HCT116 (cell line): ENCODE measurements around the gene MTHFS. TPM values are rescaled to one million over a fixed set of nuclear protein-coding genes. Genes with fewer than 3 reads are reported as not detected.

Source experiments
- ATAC-seq: fragments of 200-7000 bp; cut with Tn5 transposase; 2 replicates; pipeline ENCODE4 v1.9.1; 2020; ENCODE audit warnings: mild to moderate bottlenecking, moderate library complexity
- BruUV-seq: library from RNA; stranded (reverse); fragments of 400-500 nt; replicated peaks from 2 replicates; lab custom pipeline; 2021; lab: Mats Ljungman, UMichigan
- CTCF ChIA-PET: fragments of 300-600 bp; sonication (Branson Sonifier 250); formaldehyde crosslinking; loops from one replicate; lab custom pipeline; 2021; ENCODE audit warnings: antibody characterized with exemption; lab: Charles Lee
- POLR2A ChIA-PET: fragments of 300-600, 350-600 bp; sonication (Branson Sonifier 250); formaldehyde crosslinking; loops from one replicate; lab custom pipeline; 2021; ENCODE audit warnings: antibody characterized with exemption; lab: Charles Lee
- RAD21 ChIA-PET, 2 experiments: fragments of 300-600 bp; sonication (Branson Sonifier 250); formaldehyde crosslinking; loops; one replicate each; lab custom pipeline; 2023; ENCODE audit warnings: low total read pairs in 2 of 2; ENCODE audit not compliant: uncharacterized antibody in 2 of 2, unreplicated experiment in 2 of 2, low non-redundant PET in 1 of 2; lab: Charles Lee
- DNase-seq: peaks from one replicate; pipeline ENCODE4 v3.0.0-alpha.2; 2010; ENCODE audit warnings: low read depth, low spot score
- H2AFZ ChIP-seq: fragments of 200-600 bp; shearing (Covaris generic), sonication (generic); 2 replicates; pipeline ENCODE4 v1.6.1; 2017; ENCODE audit warnings: low read depth, mixed run types, mixed read lengths, antibody characterized with exemption, low read length; ENCODE audit not compliant: poor library complexity, severe bottlenecking
- H3K27ac ChIP-seq: 2 replicates; pipeline ENCODE4 v1.5.1; 2012; ENCODE audit warnings: low read depth, low read length
- H3K27me3 ChIP-seq: fragments of 200-600 bp; sonication (generic); 2 replicates; pipeline ENCODE4 v1.6.1; 2016; ENCODE audit warnings: mixed run types, low read length, mixed read lengths; ENCODE audit not compliant: insufficient read depth
- H3K36me3 ChIP-seq, 2 experiments: fragments of 200-500 bp in 1 of 2; fragments of 200-600 bp in 1 of 2; sonication (Bioruptor generic) in 1 of 2; sonication (generic) in 1 of 2; 2 replicates each; pipeline versions ENCODE4 v1.5.1 to v1.6.1; 2014 to 2016; ENCODE audit warnings: low read length in 2 of 2, inconsistent platforms in 1 of 2, mixed read lengths in 1 of 2, mixed run types in 1 of 2; ENCODE audit not compliant: insufficient read depth in 2 of 2, control insufficient read depth in 1 of 2
- H3K4me1 ChIP-seq, 2 experiments: fragments of 200-600 bp in 1 of 2; sonication (generic) in 1 of 2; 2 replicates each; pipeline versions ENCODE4 v1.5.1 to v1.6.1; 2012 to 2017; ENCODE audit warnings: low read length in 2 of 2, inconsistent platforms in 1 of 2, mild to moderate bottlenecking in 1 of 2, mixed read lengths in 1 of 2, mixed run types in 1 of 2, moderate library complexity in 1 of 2; ENCODE audit not compliant: insufficient read depth in 2 of 2, control insufficient read depth in 1 of 2
- H3K4me2 ChIP-seq: fragments of 200-600 bp; sonication (generic); 2 replicates; pipeline ENCODE4 v1.6.1; 2017; ENCODE audit warnings: mixed run types, low read length, mixed read lengths
- H3K4me3 ChIP-seq, 2 experiments: fragments of 200-600 bp in 1 of 2; sonication (generic) in 1 of 2; replicated peaks in 1 of 2; 2 replicates each; pipeline ENCODE4 v1.5.1; 2011 to 2016; ENCODE audit warnings: low read length in 2 of 2, control low read depth in 1 of 2, low read depth in 1 of 2, mild to moderate bottlenecking in 1 of 2, mixed read lengths in 1 of 2, mixed run types in 1 of 2
- H3K79me2 ChIP-seq: fragments of 200-600 bp; sonication (generic); 2 replicates; pipeline ENCODE4 v1.6.1; 2017; ENCODE audit warnings: mild to moderate bottlenecking, mixed run types, low read length, moderate library complexity, mixed read lengths; ENCODE audit not compliant: insufficient read depth
- H3K9ac ChIP-seq: fragments of 200-600 bp; sonication (generic); 2 replicates; pipeline ENCODE4 v1.6.1; 2016; ENCODE audit warnings: low read length, mixed read lengths
- H3K9me2 ChIP-seq: fragments of 200-600 bp; sonication (generic), shearing (Covaris generic); 2 replicates; pipeline ENCODE4 v1.6.1; 2017; ENCODE audit warnings: mixed run types, mild to moderate bottlenecking, moderate library complexity; ENCODE audit not compliant: insufficient read depth
- H3K9me3 ChIP-seq, 2 experiments: fragments of 200-500 bp in 1 of 2; fragments of 200-600 bp in 1 of 2; sonication (Bioruptor generic) in 1 of 2; sonication (generic) in 1 of 2; 2 replicates each; pipeline ENCODE4 v1.6.1; 2014 to 2017; ENCODE audit warnings: low read length in 2 of 2, mixed read lengths in 2 of 2, inconsistent platforms in 1 of 2, low read depth in 1 of 2, mild to moderate bottlenecking in 1 of 2, mixed run types in 1 of 2, moderate library complexity in 1 of 2; ENCODE audit not compliant: control insufficient read depth in 1 of 2, insufficient read depth in 1 of 2
- H4K20me1 ChIP-seq: fragments of 200-600 bp; sonication (generic), shearing (Covaris generic); 2 replicates; pipeline ENCODE4 v1.6.1; 2017; ENCODE audit warnings: mixed run types, mild to moderate bottlenecking, moderate library complexity; ENCODE audit not compliant: insufficient read depth
- ATF3 ChIP-seq: IDR thresholded peaks from 2 replicates; pipeline ENCODE4 v1.6.1; 2012
- CEBPB ChIP-seq: IDR thresholded peaks from 2 replicates; pipeline ENCODE4 v1.6.1; 2012; ENCODE audit warnings: low read depth
- CTCF ChIP-seq, 3 experiments: fragments of 200-600 bp in 1 of 3; sonication (generic) in 1 of 3; IDR thresholded peaks in 2 of 3; conservative IDR thresholded peaks in 1 of 3; 2 replicates each; pipeline ENCODE4 v1.5.1; 2012 to 2017; ENCODE audit warnings: low read depth in 2 of 3, low read length in 2 of 3, antibody characterized with exemption in 1 of 3, borderline replicate concordance in 1 of 3, control low read depth in 1 of 3, mild to moderate bottlenecking in 1 of 3, mixed read lengths in 1 of 3, mixed run types in 1 of 3, moderate library complexity in 1 of 3; ENCODE audit not compliant: insufficient read depth in 1 of 3
- EGR1 ChIP-seq: IDR thresholded peaks from 2 replicates; pipeline ENCODE4 v1.6.1; 2012; ENCODE audit warnings: low read depth
- EZH2 ChIP-seq: fragments of 200-600 bp; sonication (generic); IDR thresholded peaks from 2 replicates; pipeline ENCODE4 v1.6.1; 2017; ENCODE audit warnings: antibody characterized with exemption, mixed run types
- EZH2phosphoT487 ChIP-seq: fragments of 200-600 bp; IDR thresholded peaks from 2 replicates; pipeline ENCODE4 v1.6.1; 2018; ENCODE audit warnings: antibody characterized with exemption, borderline replicate concordance
- FOSL1 ChIP-seq: IDR thresholded peaks from 2 replicates; pipeline ENCODE4 v1.6.1; 2012; ENCODE audit warnings: low read depth
- JUND ChIP-seq: IDR thresholded peaks from 2 replicates; pipeline ENCODE4 v1.6.1; 2012
- MAX ChIP-seq: IDR thresholded peaks from 2 replicates; pipeline ENCODE4 v1.6.1; 2012
- POLR2A ChIP-seq: IDR thresholded peaks from 2 replicates; pipeline ENCODE4 v1.7.0; 2011; ENCODE audit warnings: borderline replicate concordance; ENCODE audit not compliant: insufficient read depth, insufficient read length; ENCODE audit errors: extremely low read depth
- POLR2AphosphoS5 ChIP-seq: IDR thresholded peaks from 2 replicates; pipeline ENCODE4 v1.6.1; 2011; ENCODE audit warnings: mild to moderate bottlenecking, low read depth, low read length, moderate library complexity
- REST ChIP-seq: IDR thresholded peaks from 2 replicates; pipeline ENCODE4 v1.6.1; 2012; ENCODE audit warnings: low read depth
- SIN3A ChIP-seq: IDR thresholded peaks from 2 replicates; pipeline ENCODE4 v1.6.1; 2012; ENCODE audit warnings: low read depth
- SP1 ChIP-seq: IDR thresholded peaks from 2 replicates; pipeline ENCODE4 v1.6.1; 2012; ENCODE audit warnings: low read depth
- SRF ChIP-seq: IDR thresholded peaks from 2 replicates; pipeline ENCODE4 v1.6.1; 2012; ENCODE audit warnings: low read depth
- TCF7L2 ChIP-seq: IDR thresholded peaks from 2 replicates; pipeline ENCODE4 v1.7.0; 2011; ENCODE audit warnings: borderline replicate concordance, inconsistent platforms; ENCODE audit not compliant: insufficient read depth, insufficient read length; ENCODE audit errors: extremely low read depth
- YY1 ChIP-seq: IDR thresholded peaks from 2 replicates; pipeline ENCODE4 v1.6.1; 2011; ENCODE audit warnings: low read length, low read depth, moderate library complexity, mild to moderate bottlenecking; ENCODE audit not compliant: insufficient replicate concordance; ENCODE audit errors: extremely low read depth
- ZNF274 ChIP-seq: fragments of 200-500 bp; sonication (Bioruptor generic); IDR thresholded peaks from 2 replicates; pipeline ENCODE4 v1.6.1; 2014; ENCODE audit warnings: mild to moderate bottlenecking, low read depth, low read length, inconsistent platforms
- intact Hi-C: fragments of 100-400 bp; cut with micrococcal nuclease; formaldehyde crosslinking; loops from 2 replicates; pipeline ENCODE4 v1.10.0; 2022
- total RNA-seq: library from RNA; stranded (reverse); gene quantifications from one replicate; pipeline ENCODE4 v1.2.1, GENCODE V29; 2021; ENCODE audit not compliant: unreplicated experiment

The MTHFS gene
- total RNA-seq, 1 experiment from 2014 or later = 30.5 TPM

GRCh38 chr15:79901958-79902357 lies 5.1 kb upstream of the MTHFS start:
- RAD21 ChIA-PET = no interaction called here
- intact Hi-C loops = no loop called here
- Histone ChIP-seq H3K4me1 (peaks cover 0 to 10% of the 10 kb centered on the region in 2 experiments; a peak in 2 of 4 replicates), H3K4me3 (no peak overlapping the region), H4K20me1 (no peaks in the 10 kb centered on the region), H3K9me2 (no peaks in the 10 kb centered on the region), H3K27ac (no peak overlapping the region), H2AFZ (no peak overlapping the region), H3K9ac (no peak overlapping the region), H3K9me3 (no peaks in the 10 kb centered on the region), H3K27me3 (no peaks in the 10 kb centered on the region), H3K4me2 (no peak overlapping the region), H3K36me3 (no peaks in the 10 kb centered on the region), H3K79me2 (no peaks in the 10 kb centered on the region)
- CTCF ChIA-PET = no interaction called here
- POLR2A ChIA-PET = no interaction called here
- BruUV-seq = no TSS peak
- no peak for ATAC-seq
- TF ChIP-seq EZH2phosphoT487 (no peak), CEBPB (no peak), MAX (no peak), TCF7L2 (no peak), REST (no peak), CTCF (IDR thresholded peaks at IDR 0.05 in 2 of 3, conservative IDR thresholded peaks at IDR 0.05 in 1 of 3; ENCODE audit: borderline replicate concordance in 1 of 3, insufficient read depth in 1 of 3, low read depth in 2 of 3, low read length in 2 of 3) (no peak), JUND (no peak), YY1 (no peak), ATF3 (no peak), ZNF274 (no peak), SP1 (no peak), FOSL1 (no peak), EGR1 (no peak), SRF (no peak), POLR2A (no peak), EZH2 (no peak), SIN3A (no peak), POLR2AphosphoS5 (no peak)
- no peak for DNase-seq
